ENCODE results near the gene EEIG1. TPM values are rescaled to one million over a fixed set of nuclear protein-coding genes. Genes with fewer than 3 reads are reported as not detected.
A peak's percentile ranks its signal among the peaks of the same experiment; 100 is the strongest.

EEIG1 gene
- total RNA-seq, 4 donors from 2014 or later: 71.8 to 219 (median 122) TPM

DNA sequence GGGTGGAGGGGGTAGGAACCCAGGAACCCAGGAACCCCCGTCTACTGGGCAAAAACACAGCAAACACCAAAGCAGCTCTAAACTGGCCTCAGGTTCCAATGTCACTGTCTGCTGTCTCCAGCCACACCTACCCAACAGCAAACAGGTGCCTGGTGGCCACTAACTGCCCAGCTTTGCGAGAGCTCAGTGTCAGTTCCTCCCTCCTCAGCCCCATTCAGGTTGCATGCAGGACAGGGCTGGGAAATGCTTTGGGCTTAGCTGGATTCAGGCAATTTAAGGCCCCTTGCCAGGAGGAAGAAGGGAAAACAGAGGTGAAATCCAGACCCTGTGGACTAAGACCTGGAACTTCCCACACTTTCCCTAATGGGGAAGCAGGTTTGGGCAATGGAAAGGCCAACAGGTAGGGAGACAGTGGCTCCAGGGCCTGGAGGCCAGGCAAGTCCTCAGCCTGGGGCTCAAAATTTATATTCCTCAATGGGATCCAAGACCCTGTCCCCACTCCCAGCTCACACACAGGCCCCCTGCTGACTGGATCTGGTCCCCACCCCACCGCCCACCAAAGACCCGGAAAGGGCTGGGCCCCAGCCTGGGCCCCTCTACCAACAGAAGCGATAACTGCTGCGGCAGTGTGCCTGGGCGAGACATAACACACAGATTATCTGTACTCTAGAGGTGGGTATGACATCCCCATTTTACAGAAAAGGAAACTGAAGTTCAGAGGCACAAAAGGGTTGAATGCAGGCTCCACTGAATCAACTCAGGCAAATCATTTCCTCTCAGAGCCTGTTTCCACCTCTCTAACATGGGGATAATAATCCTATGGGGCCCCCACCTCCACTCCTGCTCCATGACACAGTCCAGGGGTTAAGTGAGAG, 3.5 kb downstream of the EEIG1 start:
- Histone ChIP-seq H3K27me3 (no peaks in the 10 kb centered on the region), H3K27ac (peak overlapping the region; percentile 95 to 99 (median 96)), H3K36me3 (no peaks in the 10 kb centered on the region), H3K4me1 (peaks cover 6 to 66% (median 50%) of the 10 kb centered on the region in 4 donors), H3K9me3 (no peaks in the 10 kb centered on the region), H3K4me3 (peak overlapping the region; percentile 91 to 97 (median 97))
- TF ChIP-seq, protein P1, sequence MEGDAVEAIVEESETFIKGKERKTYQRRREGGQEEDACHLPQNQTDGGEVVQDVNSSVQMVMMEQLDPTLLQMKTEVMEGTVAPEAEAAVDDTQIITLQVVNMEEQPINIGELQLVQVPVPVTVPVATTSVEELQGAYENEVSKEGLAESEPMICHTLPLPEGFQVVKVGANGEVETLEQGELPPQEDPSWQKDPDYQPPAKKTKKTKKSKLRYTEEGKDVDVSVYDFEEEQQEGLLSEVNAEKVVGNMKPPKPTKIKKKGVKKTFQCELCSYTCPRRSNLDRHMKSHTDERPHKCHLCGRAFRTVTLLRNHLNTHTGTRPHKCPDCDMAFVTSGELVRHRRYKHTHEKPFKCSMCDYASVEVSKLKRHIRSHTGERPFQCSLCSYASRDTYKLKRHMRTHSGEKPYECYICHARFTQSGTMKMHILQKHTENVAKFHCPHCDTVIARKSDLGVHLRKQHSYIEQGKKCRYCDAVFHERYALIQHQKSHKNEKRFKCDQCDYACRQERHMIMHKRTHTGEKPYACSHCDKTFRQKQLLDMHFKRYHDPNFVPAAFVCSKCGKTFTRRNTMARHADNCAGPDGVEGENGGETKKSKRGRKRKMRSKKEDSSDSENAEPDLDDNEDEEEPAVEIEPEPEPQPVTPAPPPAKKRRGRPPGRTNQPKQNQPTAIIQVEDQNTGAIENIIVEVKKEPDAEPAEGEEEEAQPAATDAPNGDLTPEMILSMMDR (IDR thresholded peaks at IDR 0.05): peak in 2 of 6 experiments; percentile 1 to 8
- TF ChIP-seq POLR2A (IDR thresholded peaks at IDR 0.05): peak; percentile 42 to 43
- DNase-seq: peak in 1 of 3 donors; percentile 69

DNA sequence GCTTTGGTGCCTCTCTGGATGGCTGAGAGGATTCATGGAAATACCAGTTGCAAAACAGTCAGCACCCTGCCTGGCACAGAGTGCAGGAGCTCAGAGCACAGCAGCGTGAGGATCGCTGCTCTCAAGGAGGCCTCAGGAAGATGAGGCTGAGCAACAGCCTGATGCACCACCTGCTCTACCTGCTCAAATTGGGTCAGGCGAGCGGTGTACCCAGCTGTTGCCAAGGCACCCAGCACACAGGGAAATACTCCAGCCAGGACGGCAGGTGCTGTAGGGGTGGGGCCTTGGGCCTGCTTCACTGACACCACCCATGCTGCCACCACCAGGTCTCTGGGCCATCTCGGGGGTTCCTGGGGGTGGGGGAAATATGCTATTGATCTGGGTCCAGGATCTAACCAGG, 4.3 kb downstream of the EEIG1 start:
- Histone ChIP-seq H3K27me3 (no peaks in the 10 kb centered on the region), H3K27ac (peak overlapping the region; percentile 95 to 99 (median 96)), H3K4me3 (peak overlapping the region; percentile 91 to 97 (median 97)), H3K9me3 (no peaks in the 10 kb centered on the region), H3K4me1 (peaks cover 6 to 70% (median 53%) of the 10 kb centered on the region in 4 donors), H3K36me3 (no peaks in the 10 kb centered on the region)
- DNase-seq: peak; percentile 49 to 81 (median 79)
- no peak for TF ChIP-seq POLR2A (IDR thresholded peaks at IDR 0.05)
- TF ChIP-seq, protein P1 (IDR thresholded peaks at IDR 0.05): no peak

DNA sequence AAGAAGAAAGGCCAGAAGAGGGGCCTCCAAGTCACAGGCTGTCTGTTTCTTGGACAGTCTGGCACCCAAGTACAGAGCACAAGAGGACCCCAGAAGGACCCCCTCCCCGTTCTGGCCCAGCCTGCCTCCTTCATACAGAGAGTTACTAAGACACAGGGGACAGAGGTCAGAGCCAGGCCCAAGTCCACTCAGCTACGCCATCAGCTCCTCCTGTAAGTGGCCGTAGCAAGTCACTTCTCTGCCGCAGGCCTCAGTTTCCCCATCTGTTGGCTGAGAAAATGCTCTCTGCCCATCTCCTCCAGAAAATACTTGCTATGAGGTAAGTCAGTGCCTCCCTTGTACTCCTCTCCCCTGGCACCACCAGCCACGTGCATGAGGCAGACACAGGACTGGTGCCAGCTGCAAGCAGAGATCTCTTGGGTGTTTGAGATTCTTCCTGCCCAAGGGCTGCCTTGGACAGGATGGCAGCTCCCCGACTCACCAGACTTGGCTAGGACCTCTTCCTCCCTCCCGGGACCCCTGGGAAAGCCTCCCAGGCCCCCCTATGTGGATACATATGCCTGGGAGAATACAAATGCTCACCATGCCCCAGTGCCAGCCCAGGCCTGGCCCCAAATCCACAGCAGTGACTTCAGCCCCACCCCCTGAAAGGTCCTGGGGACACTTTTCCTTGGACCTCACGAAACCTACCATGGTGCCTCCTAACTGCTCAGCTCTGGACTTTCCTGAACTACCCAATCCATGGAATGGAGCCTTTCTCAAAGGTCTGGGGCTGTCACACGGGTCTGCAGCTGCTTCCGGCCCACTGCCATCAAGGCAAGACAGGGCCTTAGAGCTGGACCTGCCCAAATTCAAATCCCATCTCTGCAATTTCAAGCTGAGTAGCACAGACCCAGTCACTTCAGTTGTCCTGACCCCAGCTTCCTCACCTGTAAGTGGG, 5.1 kb downstream of the EEIG1 start:
- DNase-seq: peak in 1 of 3 donors; percentile 57
- H3K27ac ChIP-seq: peak overlapping the region; percentile 95 to 99 (median 96)
- peaks cover 6 to 75% (median 59%) of the 10 kb centered on the region in 4 donors for H3K4me1 ChIP-seq
- peak in 1 of 2 donors; percentile 19 for TF ChIP-seq POLR2A (IDR thresholded peaks at IDR 0.05)
- TF ChIP-seq, protein P1 (IDR thresholded peaks at IDR 0.05): no peak
- H3K36me3 ChIP-seq: no peaks in the 10 kb centered on the region
- peak overlapping the region; percentile 91 to 97 (median 97) for H3K4me3 ChIP-seq
- H3K27me3 ChIP-seq: no peaks in the 10 kb centered on the region
- H3K9me3 ChIP-seq: no peaks in the 10 kb centered on the region

DNA sequence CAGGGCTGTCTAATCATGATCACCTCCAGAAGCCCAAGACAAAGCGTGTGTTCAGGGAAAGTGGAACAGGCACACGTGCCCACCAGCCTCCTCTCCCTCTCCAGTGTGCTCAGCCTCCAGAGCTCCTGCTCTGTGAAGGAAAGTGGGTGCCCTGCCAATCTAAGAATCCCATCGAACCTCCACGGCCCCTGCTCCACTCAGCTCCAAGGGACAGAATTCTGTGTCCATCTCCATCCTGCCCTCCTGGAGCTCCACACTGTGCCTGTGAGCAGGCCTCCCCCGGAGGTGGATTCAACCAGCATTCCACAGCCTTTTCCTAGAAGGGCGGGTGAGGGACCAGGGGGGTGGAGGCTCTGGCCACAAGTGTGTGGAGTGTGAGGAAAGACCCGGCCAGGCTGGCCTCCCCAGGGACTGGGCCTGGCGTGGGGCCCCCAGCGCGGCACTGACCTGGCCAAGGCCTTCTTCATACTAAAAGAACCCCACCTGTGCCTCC, 6.0 kb downstream of the EEIG1 start:
- Histone ChIP-seq H3K9me3 (no peaks in the 10 kb centered on the region), H3K27ac (peak overlapping the region; percentile 95 to 99 (median 96)), H3K27me3 (no peaks in the 10 kb centered on the region), H3K4me1 (peaks cover 6 to 84% (median 64%) of the 10 kb centered on the region in 4 donors), H3K4me3 (peak overlapping the region; percentile 2 to 97 (median 63)), H3K36me3 (no peaks in the 10 kb centered on the region)
- no peak for TF ChIP-seq POLR2A (IDR thresholded peaks at IDR 0.05)
- TF ChIP-seq, protein P1 (IDR thresholded peaks at IDR 0.05): no peak
- DNase-seq: peak in 1 of 3 donors; percentile 54

All from Peyer's patch (tissue), 4 donors.